HL-60 (cell line): ENCODE data around the gene ZBTB7C.

Source experiments
- DNase-seq, 2 experiments: peaks; one replicate each; pipeline ENCODE4 v3.0.0-alpha.2; 2010 to 2020; ENCODE audit warnings: low read depth in 1 of 2, low spot score in 1 of 2
- H3K27ac ChIP-seq: fragments of 250-450 bp; sonication (Bioruptor Pico); replicated peaks from 2 replicates; pipeline ENCODE4 v1.5.1; 2020; ENCODE audit warnings: mild to moderate bottlenecking, moderate library complexity
- H3K27me3 ChIP-seq: fragments of 250-450 bp; sonication (Bioruptor Pico); 2 replicates; pipeline ENCODE4 v1.5.1; 2021; ENCODE audit warnings: mild to moderate bottlenecking, moderate library complexity; ENCODE audit not compliant: insufficient read depth, poor library complexity, severe bottlenecking
- H3K4me3 ChIP-seq: replicated peaks from 2 replicates; pipeline ENCODE4 v1.5.1; 2011; ENCODE audit warnings: mild to moderate bottlenecking, control low read depth, low read length; ENCODE audit not compliant: insufficient read depth
- CTCF ChIP-seq: IDR thresholded peaks from one replicate; pipeline ENCODE4 v1.5.1; 2011; ENCODE audit warnings: low read length, control low read depth, inconsistent platforms; ENCODE audit not compliant: insufficient read depth
- GABPA ChIP-seq: IDR thresholded peaks from 2 replicates; pipeline ENCODE4 v1.6.1; 2012; ENCODE audit warnings: low read depth
- POLR2AphosphoS5 ChIP-seq: IDR thresholded peaks from 2 replicates; pipeline ENCODE4 v1.6.1; 2012; ENCODE audit warnings: low read depth
- REST ChIP-seq: IDR thresholded peaks from 2 replicates; pipeline ENCODE4 v1.6.1; 2012; ENCODE audit warnings: low read depth; ENCODE audit not compliant: insufficient replicate concordance
- SPI1 ChIP-seq: IDR thresholded peaks from 2 replicates; pipeline ENCODE4 v1.6.1; 2012; ENCODE audit warnings: low read depth, mild to moderate bottlenecking, borderline replicate concordance

Gene ZBTB7C

GRCh38 chr18:47999801-48000248, 409.4 kb downstream of the ZBTB7C start:
- DNase-seq, result peak in 1 of 2 experiments; percentile 97
- H3K27ac ChIP-seq, result peak overlapping the region; percentile 67
- peak; percentile 84 for TF ChIP-seq SPI1
- TF ChIP-seq GABPA, result peak; percentile 44; the same call in 1 of the 2 replicates
- peak; percentile 95 for TF ChIP-seq POLR2AphosphoS5
- TF ChIP-seq CTCF, result no peak
- peak; percentile 50 for TF ChIP-seq REST
- no peak overlapping the region for H3K4me3 ChIP-seq
- H3K27me3 ChIP-seq, result no peaks in the 10 kb centered on the region

- Histone ChIP-seq H3K27me3 (no peaks in the 10 kb centered on the region), H3K27ac (no peak overlapping the region), H3K4me3 (no peak overlapping the region)
- TF ChIP-seq GABPA, result no peak
- TF ChIP-seq CTCF, result peak; percentile 49
- TF ChIP-seq REST, result no peak
- peak in 1 of 2 experiments; percentile 64 for DNase-seq
Measured at GRCh38 chr18:47997338-47997780, 411.8 kb downstream of the ZBTB7C start.

- no peaks in the 10 kb centered on the region for H3K27me3 ChIP-seq
- no peak overlapping the region for H3K4me3 ChIP-seq
- no peak for TF ChIP-seq GABPA
- no peak for TF ChIP-seq CTCF
- no peak for TF ChIP-seq POLR2AphosphoS5
- TF ChIP-seq SPI1, result no peak
- no peak for TF ChIP-seq REST
- no peak overlapping the region for H3K27ac ChIP-seq
- no peak for DNase-seq
Measured at GRCh38 chr18:47996091-47996541, 413.1 kb downstream of the ZBTB7C start.
